ENCODE results near the gene PRKAG2.

GRCh38 chr7:151763420-151763984, 113.4 kb downstream of the PRKAG2 start:
- TF ChIP-seq EZH2 (IDR thresholded peaks at IDR 0.05) (no peak), POLR2AphosphoS5 (IDR thresholded peaks at IDR 0.05; ENCODE audit: borderline replicate concordance, low read depth, low read length) (no peak), FOXP2 (optimal IDR thresholded peaks at IDR 0.05; ENCODE audit: control extremely low read depth, extremely low read length, insufficient read depth) (no peak)

Data from SK-N-MC (cell line).